ENCODE measurements around the gene RPL22.
A peak's percentile ranks its signal among the peaks of the same experiment; 100 is the strongest.

Gene RPL22

DNA sequence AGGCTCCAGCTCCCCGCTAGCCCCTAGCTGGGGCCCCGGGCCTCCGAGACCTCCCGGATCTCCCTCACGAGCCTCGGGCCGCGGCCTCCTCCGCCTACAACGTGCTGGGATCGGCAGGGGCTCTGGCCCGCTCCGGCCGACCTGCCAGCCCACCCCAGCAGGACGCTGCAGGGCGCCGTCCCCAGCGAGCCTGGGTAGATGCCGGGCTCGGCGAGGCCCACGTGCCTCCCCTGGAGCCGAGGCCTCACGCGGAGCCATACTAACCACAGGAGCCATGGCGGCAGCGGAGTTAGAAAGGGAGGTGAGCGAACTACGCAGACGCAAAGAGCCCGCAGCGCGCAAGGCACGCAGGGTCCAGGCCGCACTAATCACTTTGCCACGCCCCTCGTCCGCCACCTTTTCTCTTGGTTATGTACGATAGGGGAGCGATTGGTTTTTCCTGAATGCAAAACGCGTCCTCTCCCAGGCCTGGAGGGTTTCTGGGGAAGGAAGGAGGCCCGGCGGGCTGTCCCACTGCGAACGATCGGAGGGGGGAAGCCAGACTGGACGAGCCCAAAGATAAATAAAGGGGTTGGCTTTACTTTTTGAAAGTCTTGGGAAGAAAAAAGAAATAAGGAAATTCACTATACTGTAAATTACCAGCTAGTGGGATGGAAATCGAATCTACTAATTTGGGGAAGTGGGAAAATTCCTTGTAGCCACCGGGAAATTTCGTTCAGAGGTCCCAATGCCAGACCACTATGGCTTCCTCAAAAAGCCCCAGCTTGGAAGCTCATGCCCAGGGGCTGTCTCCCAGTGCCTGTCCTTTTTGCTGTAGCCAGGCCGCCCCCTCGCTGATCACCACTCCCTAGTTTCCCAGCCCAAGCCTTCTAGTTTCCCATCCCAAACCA, at the start of gene RPL22:
TSS of gene RPL22 (minus strand) at position 298 of the 890 bp plus-strand sequence. CDS start at position 276, 22 bp downstream.
- DNase-seq: peak; percentile 96

DNA sequence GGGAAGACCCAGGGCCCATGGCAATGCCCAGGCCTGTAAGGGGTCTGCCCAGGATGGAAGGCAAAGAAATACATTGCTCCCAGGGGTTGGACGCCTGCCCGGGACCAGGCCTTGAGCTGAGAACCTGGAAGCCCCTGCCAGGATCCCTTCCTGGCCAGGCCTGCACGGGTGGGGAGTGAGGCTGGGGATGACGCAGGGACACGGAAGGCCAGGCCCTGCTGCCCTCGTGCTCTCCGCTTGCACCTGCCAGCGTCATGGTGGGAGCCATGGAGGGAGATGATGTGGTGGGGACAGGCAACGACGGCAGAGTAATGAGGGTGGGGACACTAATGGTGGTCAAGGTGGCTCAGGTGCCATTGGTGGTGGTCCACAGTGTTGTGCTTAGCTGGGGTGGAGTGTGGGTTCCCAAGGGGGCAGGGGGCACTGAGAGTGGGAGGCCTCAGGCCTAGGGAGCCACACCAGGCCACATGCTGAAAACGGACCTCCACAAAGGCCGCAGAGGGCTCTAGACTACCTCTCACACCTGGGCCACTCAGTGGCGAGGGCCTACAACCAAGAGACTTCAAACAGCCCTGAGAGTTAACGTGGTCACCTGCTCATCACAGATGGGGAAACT, 48.9 kb upstream of the RPL22 start:
- no peak for DNase-seq

DNA sequence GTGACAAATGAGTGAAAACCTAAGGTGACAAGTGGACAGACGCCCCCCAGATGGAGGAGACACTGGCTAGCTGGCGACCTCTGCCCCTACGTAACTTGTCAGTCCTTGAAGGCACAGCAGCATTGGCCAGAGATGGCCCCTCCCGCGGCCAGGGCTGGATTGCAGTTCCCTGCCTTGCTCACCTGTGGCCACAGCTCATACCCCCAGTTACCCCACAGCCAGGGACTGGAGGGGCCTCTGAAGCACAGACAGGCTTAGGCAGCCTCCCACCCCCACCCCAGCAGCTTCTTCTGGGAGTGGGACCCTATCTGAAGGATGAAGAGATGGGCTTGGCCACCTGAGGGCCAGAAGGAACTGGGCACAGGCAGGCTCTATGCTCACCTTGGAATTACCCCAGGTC, 48.3 kb upstream of the RPL22 start:
- no peak for DNase-seq

DNA sequence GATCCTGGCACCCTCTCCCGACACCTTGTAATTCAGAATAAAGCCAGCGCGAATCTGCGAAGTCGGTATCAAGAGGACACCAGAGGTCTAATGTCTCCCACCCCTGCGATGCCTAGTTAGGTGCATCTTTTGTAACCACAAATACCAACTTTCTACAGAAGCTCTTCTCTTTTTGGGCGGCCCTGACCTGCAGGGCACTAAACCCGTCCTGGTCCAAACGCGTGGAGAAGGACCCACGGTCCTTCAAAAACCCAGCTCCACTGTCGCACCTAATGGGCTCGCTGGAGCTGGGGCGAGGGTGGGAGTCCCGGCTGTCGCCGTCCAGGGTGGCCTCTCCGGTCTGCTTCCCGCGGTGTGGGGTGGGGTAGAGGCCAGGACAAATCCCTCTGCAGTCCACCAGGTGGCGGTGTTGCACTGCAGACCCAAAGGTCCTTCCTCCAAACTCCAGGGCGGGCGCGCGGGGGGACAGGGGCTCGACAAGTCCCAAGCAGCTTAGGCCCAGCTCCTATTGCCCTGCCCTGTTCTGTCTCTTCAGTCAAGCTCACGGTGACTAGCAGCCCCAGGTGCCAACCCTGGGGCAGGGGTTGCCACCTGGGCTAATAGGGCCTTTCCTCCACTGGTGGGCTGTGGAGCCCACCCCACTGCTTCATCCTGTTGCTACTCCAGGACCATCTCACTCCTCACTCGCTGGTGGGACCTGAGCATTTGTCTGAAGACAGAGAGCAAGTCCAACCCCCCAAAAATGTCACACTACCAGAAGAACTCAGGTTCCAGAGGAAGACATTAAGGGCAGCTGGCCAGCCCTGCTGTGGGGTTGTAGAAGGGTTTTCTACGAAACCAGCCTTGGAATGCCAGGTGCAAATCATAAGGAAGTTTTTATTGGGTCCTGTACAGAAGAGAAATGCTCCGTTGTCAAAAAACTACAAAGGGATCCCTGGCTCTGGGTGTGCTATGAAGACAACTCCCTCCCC, 47.4 kb upstream of the RPL22 start:
- no peak for DNase-seq

DNA sequence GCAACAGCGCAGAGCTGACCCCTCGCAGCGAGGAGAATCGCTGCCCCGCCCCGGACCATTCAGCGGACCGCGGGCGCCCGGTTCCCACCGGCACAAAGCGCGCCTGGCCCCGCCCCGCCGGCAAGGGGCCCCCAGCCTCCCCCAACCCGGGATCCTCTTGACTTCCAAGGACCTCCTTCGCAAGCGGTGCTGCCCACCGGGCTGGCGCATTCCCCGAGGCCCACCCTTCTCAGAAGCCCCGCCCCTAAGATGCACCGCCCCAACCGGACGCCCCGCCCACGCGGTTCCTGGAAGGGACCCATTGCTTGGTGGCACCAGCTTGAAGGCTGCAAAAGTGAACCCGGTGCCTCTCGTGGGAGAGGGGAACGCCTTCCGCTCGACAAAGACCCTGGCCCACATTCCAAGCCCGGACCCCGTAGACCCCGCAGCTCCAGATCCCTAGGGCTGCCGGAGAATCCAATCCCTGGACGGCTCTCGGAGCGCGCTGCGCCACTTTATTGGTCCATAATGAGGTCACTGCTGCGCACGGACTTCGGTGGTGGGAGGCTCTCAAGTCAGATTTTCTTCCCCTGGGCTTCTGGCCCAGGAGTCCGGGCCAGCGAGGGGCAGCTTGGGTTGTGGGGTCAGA, 46.6 kb upstream of the RPL22 start:
- no peak for DNase-seq

DNA sequence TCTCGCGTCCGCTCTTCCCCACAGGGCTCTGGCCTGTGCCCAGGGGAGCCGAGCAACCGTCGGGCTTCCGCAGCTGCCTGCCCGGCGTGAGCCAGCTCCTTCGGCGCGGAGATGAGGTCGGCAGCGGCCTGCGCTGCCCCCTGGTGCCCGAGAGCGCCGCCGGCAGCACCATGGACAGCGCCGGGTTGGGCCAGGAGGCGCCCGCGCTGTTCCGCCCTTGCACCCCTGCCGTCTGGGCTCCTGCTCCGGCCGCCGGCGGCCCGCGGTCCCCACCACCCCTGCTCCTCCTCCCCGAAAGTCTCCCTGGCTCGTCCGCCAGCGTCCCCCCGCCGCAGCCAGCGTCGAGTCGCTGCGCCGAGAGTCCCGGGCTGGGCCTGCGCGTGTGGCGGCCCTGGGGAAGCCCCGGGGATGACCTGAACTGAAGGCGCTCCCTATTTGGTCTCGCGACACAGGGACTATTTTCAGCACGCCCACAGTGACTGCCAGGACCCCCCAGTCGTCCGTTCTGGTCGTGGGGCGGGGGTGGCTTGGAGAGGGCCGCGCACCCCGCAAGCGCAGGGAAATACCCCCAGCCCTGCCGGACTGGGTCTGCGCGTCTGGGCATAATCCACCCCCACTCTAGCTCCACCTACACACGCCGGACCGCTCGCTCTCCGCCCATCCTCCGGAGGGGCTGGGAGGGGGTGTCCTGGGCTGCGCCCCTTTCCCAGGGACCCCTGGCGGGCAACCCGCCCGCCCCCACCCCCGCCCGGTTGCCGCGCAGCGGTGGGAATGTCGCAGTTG, 45.9 kb upstream of the RPL22 start:
- DNase-seq: no peak

DNA sequence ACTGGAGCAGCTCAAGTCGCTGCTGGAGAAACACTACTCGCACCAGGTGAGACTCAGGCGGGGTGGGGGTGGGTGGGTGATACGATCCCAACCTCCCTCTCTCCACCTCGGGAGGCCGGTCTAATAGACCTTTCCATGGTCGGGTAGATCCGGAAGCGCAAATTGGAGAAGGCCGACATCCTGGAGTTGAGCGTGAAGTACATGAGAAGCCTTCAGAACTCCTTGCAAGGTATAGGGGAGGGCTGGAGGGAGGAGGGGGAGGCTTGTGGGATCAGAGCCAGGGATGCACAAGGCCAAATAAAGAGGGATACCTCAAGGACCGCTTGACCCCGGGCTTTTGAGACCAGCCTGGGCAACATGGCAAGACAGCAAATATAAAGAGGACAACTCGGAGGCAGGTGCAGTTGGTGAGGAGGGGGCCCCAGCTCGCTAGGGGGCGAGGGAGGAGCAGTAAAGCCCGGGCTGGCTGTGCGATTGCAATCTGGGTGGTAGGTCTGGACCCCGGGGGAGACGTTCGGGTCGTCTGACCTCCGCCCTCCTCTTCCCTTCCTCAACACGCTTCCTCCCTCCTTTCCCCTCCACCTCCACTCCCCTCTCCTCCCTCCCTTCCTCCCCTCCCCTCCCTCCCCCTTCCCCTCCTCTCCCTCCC, 45.1 kb upstream of the RPL22 start:
- DNase-seq: no peak

DNA sequence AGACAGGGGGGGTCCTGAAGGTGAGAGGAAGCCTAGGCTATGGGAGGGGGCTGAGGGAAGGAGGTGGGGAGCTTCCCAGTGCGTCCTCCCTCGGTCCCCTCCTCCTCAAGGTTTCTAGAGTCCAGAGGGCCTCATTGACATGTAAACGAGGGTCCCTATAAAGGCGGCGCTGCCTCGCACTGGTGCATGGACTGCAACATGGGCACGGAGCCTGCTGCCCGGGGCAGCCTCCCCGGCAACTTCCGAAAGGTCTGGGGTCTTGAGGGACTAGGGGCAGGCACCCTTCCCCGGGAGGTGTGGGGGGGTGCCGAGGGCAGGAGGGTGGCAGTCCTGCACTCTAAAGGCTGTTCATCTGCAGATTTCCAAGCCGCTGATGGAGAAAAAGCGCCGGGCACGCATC, 44.6 kb upstream of the RPL22 start, which contains the start of gene HES3:
TSS of gene HES3 (plus strand) at position 187 of the 400 bp plus-strand sequence. CDS start at position 374, 187 bp downstream.
- DNase-seq: no peak

DNA sequence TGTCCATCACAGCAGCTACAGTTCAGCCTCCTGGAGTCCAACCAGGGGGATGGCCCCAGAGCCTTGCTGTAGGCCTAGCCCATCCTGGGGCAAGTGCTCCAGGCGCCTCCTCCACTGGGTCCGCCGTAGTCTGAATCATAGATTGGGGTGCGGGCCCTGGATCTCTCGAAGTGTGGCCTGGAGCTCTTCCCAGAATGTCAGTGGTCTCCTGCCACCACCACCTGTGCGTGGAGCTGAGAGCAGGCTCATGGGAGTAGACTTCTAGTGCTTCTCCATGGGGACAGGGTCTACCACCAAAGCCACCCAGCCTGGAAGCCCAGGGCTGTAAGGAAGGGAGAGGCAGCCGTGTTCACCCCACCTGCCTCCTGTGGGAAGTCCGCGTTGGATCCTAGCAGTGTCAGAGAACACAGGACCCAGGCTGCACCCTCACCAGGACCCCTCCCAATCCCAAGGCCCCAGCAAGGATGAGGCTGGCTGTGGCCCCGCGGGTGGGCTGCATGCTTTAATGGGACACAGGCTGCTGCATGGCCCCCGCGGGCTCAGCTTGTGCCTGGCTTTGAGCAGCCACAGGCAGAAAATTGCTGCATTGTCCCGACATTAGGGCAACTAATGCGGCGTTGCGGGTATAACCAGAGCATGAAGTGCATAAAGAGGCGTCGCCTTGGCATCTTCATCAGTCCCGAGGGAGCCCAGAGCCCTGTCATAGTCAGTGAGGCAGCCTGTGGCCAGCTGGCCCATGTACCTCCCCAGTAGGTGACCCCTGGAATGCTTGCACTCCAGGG, 43.8 kb upstream of the RPL22 start:
- no peak for DNase-seq

DNA sequence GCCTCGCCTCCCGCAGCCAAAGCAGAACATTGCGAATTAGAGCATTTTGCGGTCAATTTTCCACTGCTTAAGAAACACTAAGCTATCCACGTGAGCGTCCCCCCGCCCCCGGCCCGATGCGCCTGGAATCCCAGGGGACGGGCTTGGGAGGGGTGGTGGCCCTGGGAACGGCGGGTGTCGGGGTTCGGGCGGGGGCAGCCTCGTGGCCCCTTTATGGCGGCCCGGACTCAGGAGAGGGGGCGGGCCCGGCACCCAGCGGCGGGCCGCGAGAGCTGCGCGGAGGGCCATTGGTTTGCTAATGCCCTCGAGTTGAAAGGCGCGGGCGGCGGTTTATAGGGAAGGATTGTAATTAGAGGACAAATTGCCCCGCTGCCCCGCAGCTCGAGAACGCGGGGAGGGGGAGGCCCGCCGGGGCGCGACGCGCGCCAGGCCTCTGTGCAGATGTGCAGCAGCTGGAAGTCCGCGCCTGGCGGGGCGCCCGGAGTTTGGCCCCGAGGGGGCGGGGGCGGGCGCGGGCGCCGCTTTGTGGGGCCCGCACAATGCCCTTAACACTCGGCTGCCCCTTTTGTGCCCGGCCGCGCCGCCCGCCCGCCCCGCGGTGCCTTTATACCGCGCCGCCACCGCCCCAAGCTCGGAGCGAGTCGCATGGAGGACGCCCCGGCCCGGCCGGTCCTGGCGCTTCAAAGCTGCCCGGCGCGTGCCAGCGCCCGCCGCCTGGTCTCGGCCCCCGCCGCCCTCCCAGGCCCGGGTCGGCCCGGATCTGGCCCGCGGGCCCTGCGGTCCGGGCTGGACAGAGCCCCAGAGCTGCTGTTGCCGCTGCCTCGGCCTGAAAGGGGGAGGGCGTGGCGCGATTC, 42.7 kb upstream of the RPL22 start:
- no peak for DNase-seq

DNA sequence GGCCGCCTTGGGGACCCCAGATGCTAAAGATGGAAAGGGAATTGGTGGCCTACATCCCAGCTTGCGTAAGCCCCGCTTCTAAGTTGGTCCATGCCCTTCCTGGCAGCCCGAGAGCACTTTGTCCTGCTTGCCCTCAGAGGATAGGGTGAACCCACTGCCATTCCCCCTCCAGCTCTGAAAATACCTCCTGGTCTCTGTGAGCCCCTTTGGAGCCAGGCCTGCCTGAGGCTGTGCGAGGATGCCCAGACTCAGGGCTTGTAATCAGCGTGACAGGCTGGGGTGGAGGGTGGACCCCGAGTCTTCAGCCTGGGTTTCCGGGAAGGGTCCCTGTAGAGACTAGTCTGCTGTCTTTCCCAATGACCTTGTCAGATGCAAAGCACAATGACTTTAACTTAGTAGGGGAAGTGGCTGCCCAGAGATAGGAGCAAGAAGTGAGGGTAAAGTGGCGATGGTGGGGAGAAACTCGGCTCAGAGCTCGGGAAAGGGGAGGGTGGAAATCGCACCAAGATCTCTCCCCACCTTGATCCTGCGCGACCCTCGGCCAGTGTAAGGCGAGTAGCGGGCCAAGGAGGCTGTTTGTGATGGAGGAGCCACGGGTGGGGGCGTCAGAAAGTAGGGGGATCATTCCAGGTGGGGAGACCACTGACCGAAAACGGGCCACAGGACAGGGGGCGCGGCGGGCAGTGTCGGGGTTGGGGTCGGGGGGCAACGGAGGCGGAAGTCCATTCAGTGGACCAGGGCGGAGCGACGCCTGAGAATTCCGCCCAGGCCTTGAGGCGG, 41.9 kb upstream of the RPL22 start:
- DNase-seq: no peak

DNA sequence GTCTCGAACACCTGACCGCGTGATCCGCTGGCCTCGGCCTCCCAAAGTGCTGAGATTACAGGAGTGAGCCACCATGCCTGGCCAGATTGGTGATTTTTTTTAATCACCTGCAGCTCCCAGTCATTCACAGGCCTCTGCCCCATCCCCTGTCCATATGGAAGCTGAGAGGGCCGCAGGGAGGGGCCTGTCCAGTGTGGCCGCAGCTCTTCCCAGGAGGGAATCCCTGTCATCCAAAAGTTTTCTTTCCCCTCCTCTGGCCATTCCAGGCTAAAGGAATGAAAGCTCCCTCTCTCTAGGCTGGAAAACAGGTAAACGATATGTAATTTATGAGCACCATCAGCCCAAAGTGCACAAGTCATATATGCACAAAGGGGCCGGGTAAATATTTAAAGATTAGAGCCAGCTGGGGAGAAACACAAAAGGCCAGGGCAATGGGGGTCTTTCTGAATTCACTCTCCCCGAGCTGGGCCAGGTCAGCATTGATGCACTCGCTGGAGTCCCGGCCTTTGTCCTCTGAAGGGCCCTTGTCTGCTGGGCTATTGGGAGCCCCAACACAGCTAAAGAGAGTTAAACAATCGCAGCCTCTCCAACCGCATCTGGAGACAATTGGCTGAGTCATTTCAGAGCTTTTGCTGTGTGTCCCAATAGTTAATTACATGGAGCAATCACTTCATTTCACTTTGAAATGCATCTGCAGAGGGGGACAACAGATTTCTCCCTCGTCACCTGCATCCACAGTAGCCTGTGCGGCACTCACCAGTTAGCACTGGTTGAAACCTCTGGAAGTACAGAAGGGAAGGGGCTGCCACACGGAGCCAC, 40.8 kb upstream of the RPL22 start:
- no peak for DNase-seq

DNA sequence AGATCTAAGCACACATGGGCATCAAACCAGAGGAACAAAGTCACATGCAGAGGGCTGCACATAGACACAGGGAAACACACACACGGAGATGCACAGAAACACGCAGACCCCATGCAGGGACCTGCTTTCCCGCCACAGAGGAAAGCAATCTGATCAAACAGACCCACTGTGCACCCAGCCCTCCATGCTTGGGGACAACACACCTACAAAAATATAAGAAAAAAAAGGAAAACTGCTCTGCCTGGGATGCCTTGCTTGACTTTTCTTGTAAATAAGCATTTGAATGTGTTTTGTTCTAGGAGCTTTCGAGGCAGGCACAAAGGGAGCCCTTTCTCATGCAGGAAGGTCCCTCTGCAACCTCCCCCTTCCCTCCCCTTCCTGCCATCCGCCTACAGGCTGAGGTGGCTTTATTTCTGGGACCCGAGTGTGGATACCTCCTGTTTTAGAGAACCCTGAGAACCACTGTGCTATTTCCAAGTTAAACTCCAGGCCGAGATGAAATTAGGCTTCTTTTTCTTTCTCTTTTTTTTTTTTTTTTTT, 39.9 kb upstream of the RPL22 start:
- DNase-seq: no peak

DNA sequence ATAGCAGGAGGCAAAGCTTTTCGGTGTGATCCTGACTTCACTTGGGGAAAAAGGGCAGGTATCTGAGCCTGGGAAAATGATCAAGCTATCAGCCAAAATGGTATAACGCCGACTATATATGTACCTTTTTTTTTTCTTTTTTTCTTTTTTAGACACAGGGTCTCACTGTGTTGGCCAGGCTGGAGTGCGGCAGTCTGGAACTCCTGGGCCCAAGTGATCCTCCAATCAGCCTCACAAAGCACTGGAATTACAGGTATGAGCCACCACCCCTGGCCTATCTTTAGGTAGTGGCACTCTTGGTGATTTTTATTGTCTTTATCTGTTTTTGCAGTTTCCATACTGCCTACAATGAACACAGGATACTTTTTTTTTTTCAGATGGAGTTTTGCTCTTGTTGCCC, 37.7 kb upstream of the RPL22 start:
- DNase-seq: no peak

DNA sequence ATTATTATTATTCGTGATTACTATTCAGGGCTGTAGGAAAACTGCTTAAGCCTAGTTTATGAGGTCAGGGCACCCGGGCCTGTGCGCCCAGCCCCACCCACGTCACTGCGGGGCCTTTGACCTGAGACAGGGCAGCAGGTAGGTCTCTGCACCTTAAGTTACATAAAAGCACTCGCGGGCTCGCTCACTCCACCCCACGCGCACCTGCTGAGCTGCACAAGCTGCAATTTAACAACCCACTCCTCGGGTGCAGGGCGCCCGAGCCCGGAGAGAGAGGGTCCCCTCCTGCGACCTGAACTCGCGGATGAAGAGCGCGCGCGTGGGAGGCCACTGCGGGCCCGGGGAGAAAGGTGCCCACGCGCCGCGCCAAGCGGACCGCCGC, 35.9 kb upstream of the RPL22 start:
- DNase-seq: no peak

DNA sequence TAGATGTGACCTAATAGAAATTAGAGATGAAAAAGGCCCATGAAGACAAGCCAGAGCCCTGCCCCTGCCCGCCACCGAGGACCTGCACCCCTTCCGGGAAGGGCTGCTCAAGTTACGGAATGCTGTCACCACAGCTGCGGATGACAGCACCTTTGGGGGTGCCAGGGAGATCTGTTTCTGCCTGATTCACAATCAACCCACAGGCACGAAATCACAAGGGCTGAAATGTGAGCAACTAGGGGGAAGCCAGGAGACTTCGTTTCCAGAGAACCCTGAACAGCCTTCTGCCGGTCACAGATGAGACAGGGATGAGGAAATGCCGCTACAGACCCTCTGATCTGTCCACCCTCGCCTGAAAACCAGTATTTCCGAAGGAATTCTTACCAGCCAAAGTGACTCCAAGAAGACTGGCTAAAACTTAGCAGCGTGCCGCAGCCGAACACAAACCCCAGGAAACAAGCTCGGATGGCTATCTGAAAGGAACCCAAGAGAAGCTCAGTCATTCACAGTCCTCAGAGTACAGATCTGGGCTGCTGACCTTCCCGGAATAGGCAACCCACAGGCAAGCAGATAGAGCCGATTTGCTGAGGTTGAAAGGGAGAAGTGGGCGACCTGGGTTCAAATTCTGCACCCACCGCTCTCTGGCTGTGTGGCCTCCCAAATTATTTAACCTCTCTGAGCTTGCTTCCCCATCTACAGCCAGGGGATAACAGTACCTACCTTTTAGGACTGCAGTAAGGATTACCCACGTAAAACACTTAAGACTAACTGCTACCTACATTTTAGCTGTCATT, 35.3 kb upstream of the RPL22 start:
- no peak for DNase-seq

DNA sequence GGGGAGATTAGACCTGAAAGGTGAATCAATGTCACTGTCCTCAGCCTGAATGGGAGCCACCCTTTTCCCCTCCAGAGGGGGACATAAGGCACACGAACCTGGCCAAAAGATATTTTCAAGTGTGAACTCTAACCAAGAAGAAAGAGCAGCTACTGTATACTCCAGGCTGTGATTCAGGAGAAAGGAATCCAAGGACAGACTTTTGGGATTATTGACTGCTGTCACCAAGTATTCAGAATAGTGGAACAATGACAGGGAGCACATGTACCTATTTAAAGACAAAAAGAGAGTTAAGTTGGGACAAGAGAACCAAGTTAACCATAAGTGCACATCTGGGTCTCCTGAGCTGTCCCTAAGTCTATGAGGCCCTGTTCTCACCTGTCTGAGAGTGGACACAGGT, 34.0 kb upstream of the RPL22 start:
- DNase-seq: no peak
